ENCODE results near the gene KLHDC4. TPM values are rescaled to one million over a fixed set of nuclear protein-coding genes. Genes with fewer than 3 reads are reported as not detected.

KLHDC4 gene
- total and polyA plus RNA-seq, 2 of the 4 experiments (the other 2 are of a cell fraction) = 13.6 to 19.0 TPM

Other genes with a start within 250 kb of the KLHDC4 start
- under 0.01 TPM in 1 of 2 replicates, not detected in the other for gene JPH3, start 163.5 kb downstream of the KLHDC4 start, total RNA-seq (2012; rRNA removed)
- 0.01 and 0.03 TPM in 2 replicates for gene JPH3, start 163.5 kb downstream of the KLHDC4 start, polyA plus RNA-seq (2012; rRNA removed)
- 11.3 and 13.6 TPM in 2 replicates for gene SLC7A5, start 103.5 kb upstream of the KLHDC4 start, total RNA-seq (2012; rRNA removed)
- gene SLC7A5, start 103.5 kb upstream of the KLHDC4 start, polyA plus RNA-seq (2012; rRNA removed) = 87.9 and 101 TPM in 2 replicates
- not detected in 2 replicates for gene CA5A, start 170.5 kb upstream of the KLHDC4 start, total RNA-seq (2012; rRNA removed)
- not detected in 2 replicates for gene CA5A, start 170.5 kb upstream of the KLHDC4 start, polyA plus RNA-seq (2012; rRNA removed)
- gene BANP, start 185.4 kb upstream of the KLHDC4 start, total RNA-seq (2012; rRNA removed) = 16.9 and 17.4 TPM in 2 replicates
- 17.9 and 21.1 TPM in 2 replicates for gene BANP, start 185.4 kb upstream of the KLHDC4 start, polyA plus RNA-seq (2012; rRNA removed)

All from IMR-90 (cell line).